Kidney (tissue), 14 donors: Measurements from ENCODE around the gene CA4. TPM values are rescaled to one million over a fixed set of nuclear protein-coding genes. Genes with fewer than 3 reads are reported as not detected.

Experiments used
- DNase-seq, 5 donors: peaks; one replicate each; pipeline ENCODE4 v3.0.0-alpha.2; 2013 to 2020
- FAIRE-seq: peaks from 2 replicates; lab custom pipeline; 2012; peaks lifted over from hg19 to GRCh38; lab: Jason Lieb, UNC
- H3K27ac ChIP-seq, 2 donors: one replicate each; pipeline ENCODE4 v1.7.0; 2013; ENCODE audit warnings: low read depth in 2 of 2, low read length in 2 of 2, inconsistent platforms in 1 of 2
- H3K27me3 ChIP-seq: one replicate; pipeline ENCODE4 v1.7.1; 2013; ENCODE audit warnings: low read length, inconsistent platforms; ENCODE audit not compliant: control insufficient read depth, insufficient read depth
- H3K36me3 ChIP-seq, 3 donors: one replicate each; pipeline versions ENCODE4 v1.7.0 to v1.7.1; 2013; ENCODE audit warnings: low read length in 3 of 3, control low read depth in 1 of 3, inconsistent platforms in 1 of 3; ENCODE audit not compliant: insufficient read depth in 3 of 3, control insufficient read depth in 2 of 3
- H3K4me1 ChIP-seq, 3 donors: one replicate each; pipeline versions ENCODE4 v1.7.0 to v1.7.1; 2013; ENCODE audit warnings: low read length in 3 of 3, inconsistent platforms in 1 of 3, low read depth in 1 of 3; ENCODE audit not compliant: control insufficient read depth in 2 of 3, insufficient read depth in 2 of 3
- H3K4me3 ChIP-seq, 3 donors: one replicate each; pipeline versions ENCODE4 v1.7.0 to v1.8.1; 2013; ENCODE audit warnings: low read length in 3 of 3, control low read depth in 1 of 3, inconsistent platforms in 1 of 3
- H3K9ac ChIP-seq, 3 donors: one replicate each; pipeline versions ENCODE4 v1.7.0 to v1.7.1; 2013; ENCODE audit warnings: low read length in 3 of 3, control low read depth in 1 of 3, inconsistent platforms in 1 of 3
- H3K9me3 ChIP-seq, 3 donors: one replicate each; pipeline versions ENCODE4 v1.7.0 to v1.7.1; 2013; ENCODE audit warnings: low read length in 3 of 3, control low read depth in 1 of 3, inconsistent platforms in 1 of 3; ENCODE audit not compliant: control insufficient read depth in 2 of 3, insufficient read depth in 1 of 3
- CTCF ChIP-seq: IDR thresholded peaks from 3 replicates; pipeline ENCODE4 v1.5.1; 2012; ENCODE audit warnings: mild to moderate bottlenecking, moderate library complexity, borderline replicate concordance; ENCODE audit not compliant: insufficient read depth; ENCODE audit errors: extremely low read depth
- intact Hi-C: fragments of 100-400 bp; cut with DNase I; formaldehyde crosslinking; loops from one replicate; pipeline ENCODE4 v1.11.1; 2022
- polyA plus RNA-seq: library from polyadenylated mRNA; stranded (reverse); fragments of 350-450 nt; fragmentation: Illumina TruSeq; extraction: RNeasy Lipid Tissue Mini Kit (QIAGEN cat#74804); gene quantifications from one replicate; pipeline ENCODE4 v1.2.3, GENCODE V29; 2014; ENCODE audit warnings: low read depth, low replicate concordance; ENCODE audit not compliant: insufficient read depth
- total RNA-seq: library from RNA; stranded (reverse); fragmentation: NEBNext Ultra II Directional; extraction: Animal tissue kit (Norgen Biotek cat#: 25700); gene quantifications from one replicate; pipeline ENCODE4 v1.2.1, GENCODE V29; 2021
- donor health status: control.
- donor health status: control.
- donor health status: control.
- donor health status: control.
- donor health status: control.
- donor health status: DM: yes; HTN: yes; CAD: no.
- donor health status: Normal renal cell carcinoma (clear cell type).

CA4 gene
- total and polyA plus RNA-seq, 2 donors from 2014 or later: 25.3 to 102 TPM

GRCh38 chr17:60102632-60103096 is 47.1 kb upstream of the CA4 start:
- H3K4me1 ChIP-seq: peaks cover 2 to 3% (median 3%) of the 10 kb centered on the region in 3 donors
- H3K27me3 ChIP-seq: no peaks in the 10 kb centered on the region
- intact Hi-C loops: no loop called here
- DNase-seq: peak in 3 of 5 donors; percentile 61 to 70 (median 69)
- FAIRE-seq: no peak
- H3K27ac ChIP-seq: no peak overlapping the region
- peak overlapping the region in 1 of 3 donors; percentile 23 for H3K9ac ChIP-seq
- peak overlapping the region in 1 of 3 donors; percentile 45 for H3K4me3 ChIP-seq
- H3K9me3 ChIP-seq: no peaks in the 10 kb centered on the region
- TF ChIP-seq CTCF: no peak
- H3K36me3 ChIP-seq: no peaks in the 10 kb centered on the region

GRCh38 chr17:60103957-60104356 is 45.8 kb upstream of the CA4 start:
- Histone ChIP-seq H3K27ac (no peak overlapping the region), H3K9me3 (no peaks in the 10 kb centered on the region)

DNA sequence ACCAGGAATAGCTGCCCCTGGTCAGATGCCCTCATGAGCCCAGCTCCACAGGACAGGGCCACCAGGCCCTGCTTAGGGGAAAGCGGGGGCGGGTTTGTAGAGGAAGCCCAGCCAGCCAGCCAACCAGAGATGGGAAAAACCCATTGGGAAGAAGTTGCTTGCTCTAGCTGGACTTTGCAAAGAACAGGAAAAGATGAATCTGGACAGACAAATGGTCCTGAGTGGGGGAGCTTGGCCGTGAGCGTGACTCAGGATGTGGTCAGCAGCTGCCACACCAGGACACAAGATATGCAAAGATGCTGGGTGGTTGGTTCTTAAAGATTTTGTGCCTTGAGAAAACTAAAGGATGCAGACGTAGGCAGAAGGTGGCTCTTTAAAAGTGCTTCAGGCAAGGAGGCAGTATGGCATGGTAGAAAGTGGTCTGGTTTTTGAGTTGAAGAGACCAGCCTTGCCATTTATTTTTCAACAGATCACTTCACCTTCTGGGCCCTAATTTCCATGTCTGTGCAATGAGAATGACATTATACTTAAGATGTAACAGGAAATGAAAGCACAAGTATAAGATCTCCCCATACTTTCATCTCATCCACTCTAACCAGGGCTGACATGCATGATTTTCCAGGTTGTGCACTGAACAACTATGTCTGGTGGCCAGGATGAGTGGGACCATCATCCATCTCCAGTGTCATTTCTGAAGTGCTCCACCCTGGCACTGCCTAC is 43.3 kb upstream of the CA4 start:
- intact Hi-C loops: no loop called here
- no peak for FAIRE-seq

More at GRCh38 chr17:60103957-60104356, 45.8 kb upstream of the CA4 start:
- no peak for DNase-seq
- no peak for TF ChIP-seq CTCF
- Histone ChIP-seq H3K9ac (no peak overlapping the region), H3K27me3 (no peaks in the 10 kb centered on the region), H3K4me1 (peaks cover 2 to 3% (median 3%) of the 10 kb centered on the region in 3 donors), H3K36me3 (no peaks in the 10 kb centered on the region), H3K4me3 (no peak overlapping the region)
- intact Hi-C loops: no loop called here
- FAIRE-seq: no peak

More for the DNA sequence above, 43.3 kb upstream of the CA4 start:
- Histone ChIP-seq H3K4me1 (peaks cover 2 to 3% (median 3%) of the 10 kb centered on the region in 3 donors), H3K9ac (no peak overlapping the region), H3K4me3 (no peak overlapping the region), H3K36me3 (no peaks in the 10 kb centered on the region), H3K27me3 (no peaks in the 10 kb centered on the region), H3K27ac (no peak overlapping the region), H3K9me3 (no peaks in the 10 kb centered on the region)
- no peak for TF ChIP-seq CTCF
- DNase-seq: no peak
